GM12878 (cell line): ENCODE results near the gene TACC2. TPM values are rescaled to one million over a fixed set of nuclear protein-coding genes. Genes with fewer than 3 reads are reported as not detected.

ENCODE experiments used
- ATAC-seq: fragments of 200-7000 bp; cut with Tn5 transposase; 3 replicates; pipeline ENCODE4 v1.9.1; 2020; ENCODE audit warnings: mild to moderate bottlenecking, moderate library complexity
- BruUV-seq: library from RNA; stranded (reverse); fragments of 400-500 nt; replicated peaks from 2 replicates; lab custom pipeline; 2021; lab: Mats Ljungman, UMichigan
- CTCF ChIA-PET: fragments of 300-600 bp; sonication (Branson Sonifier 250); formaldehyde crosslinking; extraction: SDS; loops from one replicate; lab custom pipeline; 2021; ENCODE audit warnings: inconsistent platforms; lab: Yijun Ruan, JAX
- POLR2A ChIA-PET: fragments of 350-600 bp; formaldehyde crosslinking; extraction: SDS; loops from one replicate; lab custom pipeline; 2021; ENCODE audit warnings: inconsistent platforms; lab: Charles Lee
- RAD21 ChIA-PET: fragments of 300-600 bp; sonication (Branson Sonifier 250); formaldehyde crosslinking; loops from one replicate; lab custom pipeline; 2023; ENCODE audit warnings: antibody characterized with exemption; ENCODE audit not compliant: unreplicated experiment; lab: Charles Lee
- SMC1A ChIA-PET: fragments of 300-600 bp; sonication (Branson Sonifier 250); formaldehyde crosslinking; loops from one replicate; lab custom pipeline; 2023; ENCODE audit not compliant: unreplicated experiment, uncharacterized antibody; lab: Charles Lee
- DNase-seq: peaks from one replicate; pipeline ENCODE4 v3.0.0-alpha.2; 2011; ENCODE audit warnings: low read depth, low spot score
- FAIRE-seq: peaks from 3 replicates; lab custom pipeline; 2011; peaks lifted over from hg19 to GRCh38; lab: Jason Lieb, UNC
- H2AFZ ChIP-seq: 2 replicates; pipeline ENCODE4 v1.6.0; 2011; ENCODE audit warnings: low read depth, low read length, control low read depth; ENCODE audit not compliant: control insufficient read depth
- H3K27ac ChIP-seq: 2 replicates; pipeline ENCODE4 v1.5.1; 2011; ENCODE audit warnings: control low read depth; ENCODE audit not compliant: control insufficient read depth, insufficient read depth
- H3K27me3 ChIP-seq, 2 experiments: replicated peaks in 1 of 2; 2 replicates each; pipeline versions ENCODE4 v1.6.0 to v1.6.1; 2011; ENCODE audit warnings: low read length in 1 of 2; ENCODE audit not compliant: control insufficient read depth in 2 of 2, insufficient read depth in 2 of 2
- H3K36me3 ChIP-seq, 2 experiments: 2 replicates each; pipeline ENCODE4 v1.5.1; 2011; ENCODE audit warnings: low read length in 1 of 2; ENCODE audit not compliant: control insufficient read depth in 2 of 2, insufficient read depth in 2 of 2
- H3K4me1 ChIP-seq: 2 replicates; pipeline ENCODE4 v1.6.1; 2011; ENCODE audit warnings: mild to moderate bottlenecking, low read length, moderate library complexity, mixed read lengths; ENCODE audit not compliant: control insufficient read depth, insufficient read depth
- H3K4me2 ChIP-seq: 2 replicates; pipeline ENCODE4 v1.6.0; 2011; ENCODE audit warnings: control low read depth; ENCODE audit not compliant: control insufficient read depth, insufficient read depth
- H3K4me3 ChIP-seq: fragments of 200-600 bp; sonication (generic); 2 replicates; pipeline ENCODE4 v1.5.1; 2016
- H3K79me2 ChIP-seq: 2 replicates; pipeline ENCODE4 v1.6.0; 2011; ENCODE audit warnings: low read length; ENCODE audit not compliant: control insufficient read depth, insufficient read depth
- H3K9ac ChIP-seq: 2 replicates; pipeline ENCODE4 v1.8.0; 2011; ENCODE audit warnings: low read length, control low read depth, mixed read lengths; ENCODE audit not compliant: control insufficient read depth, insufficient read depth
- H3K9me3 ChIP-seq: replicated peaks from 3 replicates; pipeline ENCODE4 v1.5.1; 2011; ENCODE audit warnings: mild to moderate bottlenecking, low read length; ENCODE audit not compliant: control insufficient read depth, insufficient read depth
- H4K20me1 ChIP-seq: 2 replicates; pipeline ENCODE4 v1.6.0; 2011; ENCODE audit not compliant: control insufficient read depth, insufficient read depth
- CREM ChIP-seq: IDR thresholded peaks from 2 replicates; pipeline ENCODE4 v1.6.1; 2014; ENCODE audit warnings: antibody characterized with exemption, low read depth
- FOXK2 ChIP-seq: fragments of 450-650 bp; IDR thresholded peaks from 2 replicates; pipeline ENCODE4 v1.6.1; 2017; ENCODE audit warnings: mild to moderate bottlenecking, moderate library complexity
- HDGF ChIP-seq: fragments of 450-650 bp; IDR thresholded peaks from 2 replicates; pipeline ENCODE4 v1.6.1; 2016; ENCODE audit warnings: antibody characterized with exemption
- JUNB ChIP-seq: IDR thresholded peaks from 2 replicates; pipeline ENCODE4 v1.6.1; 2016; ENCODE audit warnings: antibody characterized with exemption, mild to moderate bottlenecking
- NFIC ChIP-seq: IDR thresholded peaks from 2 replicates; pipeline ENCODE4 v1.6.1; 2012; ENCODE audit warnings: low read depth, mild to moderate bottlenecking, inconsistent platforms, low read length, moderate library complexity
- RCOR1 ChIP-seq: conservative IDR thresholded peaks from 2 replicates; pipeline ENCODE4 v1.6.1; 2012; ENCODE audit warnings: low read depth, low read length, improper control_type of control experiment
- REST ChIP-seq: IDR thresholded peaks from 2 replicates; pipeline ENCODE4 v1.6.1; 2012; ENCODE audit warnings: mild to moderate bottlenecking, low read depth, low read length
- SMAD1 ChIP-seq: fragments of 450-650 bp; IDR thresholded peaks from 2 replicates; pipeline ENCODE4 v1.6.1; 2018; ENCODE audit warnings: mild to moderate bottlenecking, low read depth; ENCODE audit not compliant: partially characterized antibody
- SREBF2 ChIP-seq: IDR thresholded peaks from 2 replicates; pipeline ENCODE4 v1.6.1; 2012; ENCODE audit warnings: mild to moderate bottlenecking, low read length
- SUZ12 ChIP-seq: fragments of 200-600 bp; sonication (generic); IDR thresholded peaks from one replicate; pipeline ENCODE4 v1.6.1; 2018; ENCODE audit warnings: antibody characterized with exemption, mild to moderate bottlenecking; ENCODE audit not compliant: unreplicated experiment
- WGBS: methylation state at CpG from one replicate; pipeline ENCODE4 v1.1.6; 2016; ENCODE audit warnings: low lambda C conversion rate; ENCODE audit not compliant: insufficient replicate concordance, insufficient coverage; ENCODE audit errors: missing lambda C conversion rate; 5-methylcytosine and 5-hydroxymethylcytosine counted together
- in situ Hi-C: fragments of 300-500 bp; cut with MboI; formaldehyde crosslinking; loops from 9 replicates; pipeline ENCODE4 v1.14.3; 2018; ENCODE audit warnings: mixed read lengths
- intact Hi-C: fragments of 100-400 bp; cut with micrococcal nuclease; formaldehyde crosslinking; loops from one replicate; pipeline ENCODE4 v1.14.2; 2022; ENCODE audit not compliant: unreplicated experiment
- polyA plus RNA-seq, 11 experiments: library from polyadenylated mRNA; depleted of rRNA in 4 of 11; unstranded in 6 of 11; stranded (reverse) in 5 of 11; fragments of >200 nt; fragmentation: Nextera tagmentation in 4 of 11; fragmentation: Illumina TruSeq in 1 of 11; extraction: Ambion mirVana in 4 of 11; extraction: Trizol in 1 of 11; gene quantifications; 1 replicate in 1 of 11; 2 replicates in 10 of 11; pipeline versions ENCODE4 v1.2.1 to v1.2.3, GENCODE V29; 2011 to 2016; ENCODE audit warnings: inconsistent platforms in 2 of 11, missing spikeins in 2 of 11, low read depth in 1 of 11
- total RNA-seq, 4 experiments: library from RNA; depleted of rRNA in 3 of 4; stranded (reverse); fragments of >200 nt in 3 of 4; fragmentation: Illumina TruSeq in 1 of 4; extraction: Trizol in 1 of 4; gene quantifications; 2 replicates each; pipeline versions ENCODE4 v1.2.1 to v1.2.3, GENCODE V29; 2013 to 2021

The TACC2 gene
- total and polyA plus RNA-seq, 10 of the 15 experiments (the other 5 are each of a cell fraction or from before 2014, with no cell fraction given): 0.07 to 0.64 (median 0.13) TPM; not detected in 5

GRCh38 chr10:122198631-122199030 is 209.7 kb downstream of the TACC2 start:
- Histone ChIP-seq H3K4me3 (no peak overlapping the region), H3K9me3 (no peaks in the 10 kb centered on the region), H3K4me1 (no peaks in the 10 kb centered on the region), H4K20me1 (no peaks in the 10 kb centered on the region), H3K27me3 (no peaks in the 10 kb centered on the region; a peak in 1 of 4 replicates), H3K36me3 (no peaks in the 10 kb centered on the region), H3K27ac (no peak overlapping the region), H3K4me2 (no peak overlapping the region), H2AFZ (no peak overlapping the region), H3K9ac (no peak overlapping the region), H3K79me2 (no peaks in the 10 kb centered on the region)
- 49% methylated on average over 12 of the region's 12 CpGs for WGBS
- BruUV-seq: no TSS peak
- in situ Hi-C loops (no loop called here), intact Hi-C loops (no loop called here)
- DNase-seq: no peak
- ChIA-PET RAD21 (no interaction called here), POLR2A (no interaction called here), CTCF (no interaction called here), SMC1A (no interaction called here)
- FAIRE-seq: no peak
- TF ChIP-seq HDGF: no peak
- no peak for TF ChIP-seq RCOR1
- no peak for TF ChIP-seq SREBF2
- TF ChIP-seq FOXK2: no peak
- ATAC-seq: no peak

GRCh38 chr10:122199070-122199469 is 210.1 kb downstream of the TACC2 start:
- no peaks in the 10 kb centered on the region for H4K20me1 ChIP-seq
- POLR2A ChIA-PET: no interaction called here
- RAD21 ChIA-PET: no interaction called here
- H3K9ac ChIP-seq: no peak overlapping the region
- H3K27me3 ChIP-seq: no peaks in the 10 kb centered on the region; a peak in 1 of 4 replicates
- SMC1A ChIA-PET: no interaction called here
- no TSS peak for BruUV-seq
- H3K4me2 ChIP-seq: no peak overlapping the region
- no peak overlapping the region for H2AFZ ChIP-seq
- DNase-seq (no peak), ATAC-seq (no peak), FAIRE-seq (no peak)
- intact Hi-C loops (no loop called here), in situ Hi-C loops (no loop called here)
- CTCF ChIA-PET: no interaction called here
- no peaks in the 10 kb centered on the region for H3K4me1 ChIP-seq
- H3K9me3 ChIP-seq: no peaks in the 10 kb centered on the region
- H3K4me3 ChIP-seq: no peak overlapping the region
- no peak overlapping the region for H3K27ac ChIP-seq
- H3K79me2 ChIP-seq: no peaks in the 10 kb centered on the region
- no peaks in the 10 kb centered on the region for H3K36me3 ChIP-seq
- 23% methylated on average over 9 of the region's 9 CpGs for WGBS
- TF ChIP-seq JUNB (no peak), SUZ12 (no peak), SMAD1 (no peak), NFIC (no peak), REST (no peak), CREM (no peak)
- TF ChIP-seq, all 136 proteins: peak for 0
